Esophagus (tissue), 2 donors: ENCODE data around the gene EPN1. TPM values are rescaled to one million over a fixed set of nuclear protein-coding genes. Genes with fewer than 3 reads are reported as not detected.
"Not testable (repeated sequence)": the region's sequence is repeated elsewhere in the genome, so short reads cannot be mapped to it uniquely, and the experiment has no call there.

ENCODE experiments used
- H3K27ac ChIP-seq, 2 donors: one replicate each; pipeline ENCODE4 v1.5.1; 2013; ENCODE audit warnings: low read depth in 2 of 2, mild to moderate bottlenecking in 2 of 2, inconsistent platforms in 1 of 2, low read length in 1 of 2, moderate library complexity in 1 of 2
- H3K27me3 ChIP-seq, 2 donors: one replicate each; pipeline ENCODE4 v1.6.1; 2013; ENCODE audit warnings: low read length in 2 of 2, control low read depth in 1 of 2, mild to moderate bottlenecking in 1 of 2; ENCODE audit not compliant: insufficient read depth in 2 of 2, control insufficient read depth in 1 of 2
- H3K36me3 ChIP-seq, 2 donors: one replicate each; pipeline ENCODE4 v1.6.1; 2013; ENCODE audit warnings: low read length in 1 of 2; ENCODE audit not compliant: control insufficient read depth in 2 of 2, insufficient read depth in 2 of 2
- H3K4me1 ChIP-seq, 2 donors: one replicate each; pipeline ENCODE4 v1.6.1; 2013; ENCODE audit warnings: low read length in 1 of 2; ENCODE audit not compliant: control insufficient read depth in 2 of 2, insufficient read depth in 2 of 2
- H3K4me3 ChIP-seq, 2 donors: one replicate each; pipeline ENCODE4 v1.5.1; 2013; ENCODE audit warnings: low read length in 2 of 2, mild to moderate bottlenecking in 2 of 2, low read depth in 1 of 2, moderate library complexity in 1 of 2
- H3K9me3 ChIP-seq, 2 donors: one replicate each; pipeline ENCODE4 v1.6.1; 2013; ENCODE audit warnings: mild to moderate bottlenecking in 2 of 2, low read depth in 1 of 2, low read length in 1 of 2, moderate library complexity in 1 of 2; ENCODE audit not compliant: control insufficient read depth in 2 of 2, insufficient read depth in 1 of 2
- WGBS, 2 donors: extraction: QIAGEN DNeasy Blood & Tissue Kit; methylation state at CpG; one replicate each; pipeline ENCODE4 v1.1.7; 2013; 5-methylcytosine and 5-hydroxymethylcytosine counted together
- polyA plus RNA-seq, 2 donors: library from polyadenylated mRNA; stranded (reverse); fragments of 200-250 nt; gene quantifications; one replicate each; pipeline ENCODE4 v1.2.3, GENCODE V29; 2013
- donor health status: healthy with polysubstance abuse.
- donor health status: Bipolar disorder and iron deficiency.

Gene EPN1
- polyA plus RNA-seq, 2 donors: 79.1 to 83.0 TPM

DNA sequence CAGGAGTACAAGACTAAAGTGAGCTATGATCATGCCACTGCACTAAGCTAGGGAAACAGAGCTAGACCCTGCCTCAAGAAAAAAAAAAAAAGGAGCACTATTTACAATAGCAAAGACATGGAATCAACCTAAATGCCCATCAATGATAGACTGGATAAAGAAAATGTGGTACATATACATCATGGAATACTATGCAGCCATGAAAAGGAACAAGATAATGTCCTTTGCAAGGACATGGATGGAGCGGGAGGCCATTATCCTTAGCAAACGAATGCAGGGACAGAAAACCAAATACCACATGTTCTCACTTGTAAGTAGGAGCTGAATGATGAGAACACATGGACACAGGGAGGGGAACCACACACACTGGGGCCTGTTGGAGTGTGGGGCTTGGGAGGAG is 55.4 kb downstream of the EPN1 start:
- not testable (repeated sequence) for H3K27me3 ChIP-seq, H3K4me1 ChIP-seq, H3K36me3 ChIP-seq, H3K4me3 ChIP-seq, H3K27ac ChIP-seq, H3K9me3 ChIP-seq
- 81 to 90% methylated on average over 2 of the region's 2 CpGs for WGBS, 2 donors

DNA sequence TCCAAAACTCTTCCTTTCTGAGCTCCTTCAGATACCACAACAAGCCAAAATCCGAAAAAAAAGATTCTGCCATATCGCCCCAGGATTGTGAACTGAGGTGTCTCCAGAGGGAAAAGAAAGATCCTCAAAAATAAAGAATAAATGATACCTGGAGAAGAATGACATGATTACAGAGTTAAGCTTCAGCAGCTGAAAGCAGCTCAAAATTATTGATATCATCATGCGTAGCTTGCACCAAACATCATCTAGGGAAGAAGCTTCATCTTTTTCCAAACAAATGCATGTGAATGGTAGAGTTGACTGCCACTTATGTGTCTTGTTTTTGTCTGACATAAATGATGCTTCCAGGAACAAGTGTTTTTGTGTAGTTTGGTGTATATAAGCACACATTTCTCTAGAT is 63.3 kb downstream of the EPN1 start, which contains the start of gene NLRP9:
Gene NLRP9 (minus strand): TSS at position 101 of the 400 bp plus-strand sequence. CDS start 28 bp downstream, at position 73.
- Histone ChIP-seq H3K9me3 (no peaks in the 10 kb centered on the region), H3K4me3 (no peak within 1 kb of the TSS), H3K36me3 (no peaks in the 10 kb centered on the region), H3K27ac (no peak within 1 kb of the TSS), H3K4me1 (no peaks in the 10 kb centered on the region), H3K27me3 (no peaks in the 10 kb centered on the region)
- WGBS, 2 donors: 90 to 92% methylated on average over 3 of the region's 3 CpGs

DNA sequence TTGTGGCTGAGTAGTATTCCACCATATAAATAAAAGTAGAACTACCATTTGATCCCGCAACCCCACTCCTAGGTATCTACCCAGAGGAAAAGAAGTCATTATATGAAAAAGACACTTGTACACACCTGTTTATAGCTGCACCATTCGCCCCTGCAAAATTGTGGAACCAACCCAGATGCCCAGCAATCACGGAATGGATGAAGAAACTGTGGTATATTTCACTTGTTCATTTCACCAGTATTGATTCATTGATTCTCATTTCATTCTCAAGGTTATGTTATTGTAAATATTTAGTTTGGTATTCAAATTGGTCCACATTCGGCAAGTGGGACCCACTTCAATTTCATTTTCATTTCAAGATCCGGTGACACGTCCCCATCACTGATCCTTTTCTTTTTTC is 75.7 kb downstream of the EPN1 start:
- no peak overlapping the region for H3K4me3 ChIP-seq
- no peaks in the 10 kb centered on the region for H3K4me1 ChIP-seq
- peaks cover 0 to 3% of the 10 kb centered on the region in 2 donors for H3K9me3 ChIP-seq
- no peak overlapping the region for H3K27ac ChIP-seq
- no peaks in the 10 kb centered on the region for H3K27me3 ChIP-seq
- no peaks in the 10 kb centered on the region for H3K36me3 ChIP-seq
- 88% methylated on average over 6 of the region's 6 CpGs for WGBS, 2 donors

DNA sequence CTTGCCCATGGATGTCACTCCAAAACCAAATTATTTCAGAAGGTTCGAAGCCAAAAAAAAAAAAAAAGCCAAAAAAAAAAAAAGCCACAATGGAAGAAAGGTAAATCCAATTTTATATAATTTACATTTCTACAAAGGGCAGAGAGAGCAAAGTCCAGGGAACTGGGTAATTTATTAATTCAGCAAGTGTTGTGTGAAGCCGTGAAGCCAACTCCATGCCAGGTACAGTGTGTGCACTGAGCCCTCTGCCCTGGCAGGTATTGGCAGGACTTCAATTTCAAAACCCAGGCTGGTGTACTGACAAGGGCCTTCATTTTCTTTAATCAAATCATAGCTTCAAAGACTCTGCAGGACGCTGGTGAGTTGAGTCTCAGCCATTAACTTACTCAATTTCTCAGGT is 78.4 kb downstream of the EPN1 start:
- Histone ChIP-seq H3K27ac (no peak overlapping the region), H3K4me1 (no peaks in the 10 kb centered on the region), H3K4me3 (no peak overlapping the region), H3K36me3 (no peaks in the 10 kb centered on the region), H3K9me3 (no peaks in the 10 kb centered on the region), H3K27me3 (no peaks in the 10 kb centered on the region)
- WGBS, 2 donors: 49 to 55% methylated on average over 3 of the region's 3 CpGs

DNA sequence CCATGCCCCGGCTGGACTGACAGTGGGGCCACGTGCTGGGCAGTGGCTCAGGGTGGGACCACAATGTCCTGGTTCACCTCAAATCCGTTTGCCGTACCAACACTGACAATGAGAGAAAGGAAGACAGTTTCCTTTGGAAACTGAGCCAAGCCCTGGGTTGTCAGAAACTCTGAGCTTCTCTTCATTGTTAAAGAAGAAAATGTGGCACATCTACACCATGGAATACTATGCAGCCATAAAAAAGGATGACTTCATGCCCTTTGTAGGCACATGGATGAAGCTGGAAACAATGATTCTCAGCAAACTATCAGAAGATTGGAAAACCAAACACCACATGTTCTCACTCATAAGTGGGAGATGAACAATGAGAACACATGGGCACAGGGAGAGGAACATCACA is 81.8 kb downstream of the EPN1 start:
- H3K36me3 ChIP-seq, H3K4me3 ChIP-seq, H3K4me1 ChIP-seq, H3K9me3 ChIP-seq, H3K27me3 ChIP-seq, H3K27ac ChIP-seq: not testable (repeated sequence)
- WGBS, 2 donors: 71 to 75% methylated on average over 4 of the region's 4 CpGs

DNA sequence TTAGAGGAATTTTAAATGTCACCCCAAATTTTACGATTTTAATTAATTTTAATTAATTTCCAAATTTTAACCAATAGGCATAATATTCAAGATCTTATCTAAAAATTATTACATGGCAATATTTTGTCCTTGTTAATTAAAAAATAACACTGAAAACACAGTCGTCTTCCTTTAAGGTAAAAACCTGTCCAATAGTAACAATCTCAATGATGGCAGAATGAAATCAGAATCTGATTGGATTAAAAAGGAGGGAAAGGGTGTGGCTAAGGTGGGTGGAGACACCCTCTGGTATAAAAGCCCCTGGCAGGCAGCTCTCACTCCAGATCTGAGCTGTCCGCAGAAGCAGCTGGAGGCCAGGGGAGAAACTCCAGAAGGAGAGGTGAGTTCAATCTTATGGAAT is 83.8 kb downstream of the EPN1 start, which contains the start of gene RFPL4A:
Gene RFPL4A (plus strand): TSS at position 301 of the 400 bp plus-strand sequence. CDS start 2,704 bp downstream, outside the sequence.
- not testable (repeated sequence) for H3K27ac ChIP-seq, H3K9me3 ChIP-seq, H3K36me3 ChIP-seq, H3K4me3 ChIP-seq, H3K27me3 ChIP-seq, H3K4me1 ChIP-seq
- 85 to 88% methylated on average over 2 of the region's 3 CpGs for WGBS, 2 donors

Other genes with a start within 250 kb of the EPN1 start
- under 1 TPM in 1 of 2 donors, not detected in 1; 0.01 TPM for gene SHISA7, start 231.9 kb upstream of the EPN1 start, polyA plus RNA-seq
- gene ISOC2, start 213.6 kb upstream of the EPN1 start, polyA plus RNA-seq: 10 to 100 TPM; 38.6 to 95.2 TPM
- under 1 TPM in 1 of 2 donors, not detected in 1; 0.04 TPM for gene C19orf85, start 210.5 kb upstream of the EPN1 start, polyA plus RNA-seq
- gene ZNF628, start 198.6 kb upstream of the EPN1 start, polyA plus RNA-seq: 1 to 10 TPM; 3.8 to 7.0 TPM
- 1 to 10 TPM; 4.2 to 6.8 TPM for gene NAT14, start 190.0 kb upstream of the EPN1 start, polyA plus RNA-seq
- 1 to 10 TPM in 1 of 2 donors, under 1 TPM in 1; 0.92 to 1.0 TPM for gene SSC5D, start 186.8 kb upstream of the EPN1 start, polyA plus RNA-seq
- gene SBK2, start 138.1 kb upstream of the EPN1 start, polyA plus RNA-seq: not detected
- gene SBK3, start 129.7 kb upstream of the EPN1 start, polyA plus RNA-seq: under 1 TPM; 0.09 to 0.18 TPM
- 1 to 10 TPM; 3.4 to 4.4 TPM for gene ZNF579, start 94.4 kb upstream of the EPN1 start, polyA plus RNA-seq
- gene FIZ1, start 75.7 kb upstream of the EPN1 start, polyA plus RNA-seq: 10 to 100 TPM in 1 of 2 donors, 1 to 10 TPM in 1; 7.2 to 10.9 TPM
- 10 to 100 TPM; 24.6 to 30.5 TPM for gene ZNF524, start 74.9 kb upstream of the EPN1 start, polyA plus RNA-seq
- gene ZNF865, start 69.6 kb upstream of the EPN1 start, polyA plus RNA-seq: 1 to 10 TPM; 4.3 to 5.9 TPM
- gene ZNF784, start 50.7 kb upstream of the EPN1 start, polyA plus RNA-seq: 1 to 10 TPM; 5.2 to 5.9 TPM
- gene ZNF580, start 34.2 kb upstream of the EPN1 start, polyA plus RNA-seq: 10 to 100 TPM; 12.8 to 14.2 TPM
- gene ZNF581, start 31.6 kb upstream of the EPN1 start, polyA plus RNA-seq: 10 to 100 TPM; 10.3 to 16.6 TPM
- gene CCDC106, start 27.0 kb upstream of the EPN1 start, polyA plus RNA-seq: 1 to 10 TPM; 5.6 to 9.1 TPM
- 100 to 1,000 TPM; 110 to 120 TPM for gene U2AF2, start 20.2 kb upstream of the EPN1 start, polyA plus RNA-seq
- not detected for gene NLRP9, start 63.2 kb downstream of the EPN1 start, polyA plus RNA-seq
- gene RFPL4A, start 83.9 kb downstream of the EPN1 start, polyA plus RNA-seq: not detected
- gene RFPL4AL1, start 93.9 kb downstream of the EPN1 start, polyA plus RNA-seq: not detected
- not detected for gene NLRP11, start 156.8 kb downstream of the EPN1 start, polyA plus RNA-seq
- not detected for gene NLRP4, start 161.3 kb downstream of the EPN1 start, polyA plus RNA-seq